ENCODE results near the gene SPDEF. TPM values are rescaled to one million over a fixed set of nuclear protein-coding genes. Genes with fewer than 3 reads are reported as not detected.

SPDEF gene
- under 1 TPM in 1 of 2 experiments, not detected in 1; 0.18 TPM for total RNA-seq

DNA sequence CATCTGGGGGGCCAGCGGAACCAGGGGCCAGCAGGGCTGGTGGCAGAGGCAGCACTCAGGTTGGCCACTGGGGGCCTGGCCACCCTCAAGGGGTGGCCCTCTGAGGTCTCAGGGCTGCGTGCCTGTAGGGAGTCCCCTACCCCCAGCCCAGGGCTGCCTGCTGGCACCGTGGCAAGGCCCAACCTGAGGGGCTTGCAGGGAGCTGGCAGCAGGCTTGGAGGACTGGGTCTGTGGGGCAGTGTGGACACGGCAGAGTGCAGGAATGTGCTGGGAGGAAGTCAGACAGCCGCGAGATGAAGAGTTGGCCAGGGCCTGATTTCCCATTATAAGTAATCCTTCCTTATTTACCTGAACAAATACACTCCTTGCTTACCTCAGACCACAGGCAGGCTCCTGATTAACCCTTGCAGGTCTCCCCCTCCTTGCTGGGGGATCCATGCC, at the start of gene SPDEF:
TSS of gene SPDEF (minus strand) at position 299 of the 441 bp plus-strand sequence. CDS start 11,874 bp downstream, outside the sequence.
- POLR2A ChIA-PET: no interaction called here
- CTCF ChIA-PET: interaction anchor here (1.2 kb wide), 1 partner anchor 786 kb away, joined by 4 read pairs; no protein-coding TSS in a partner anchor
- no peak within 1 kb of the TSS for H3K4me3 Mint-ChIP-seq
- intact Hi-C loops (cut with DNase I, micrococcal nuclease): no loop called here
- no peaks in the 10 kb centered on the region for H3K36me3 Mint-ChIP-seq (ENCODE audit: low read depth)
- no peak for DNase-seq
- no peaks in the 10 kb centered on the region for H3K9me3 Mint-ChIP-seq (ENCODE audit: low read depth)
- peaks cover 13% of the 10 kb centered on the region for H3K4me1 Mint-ChIP-seq
- no peak within 1 kb of the TSS for H3K27ac Mint-ChIP-seq
- no peak for ATAC-seq
- no peaks in the 10 kb centered on the region for H3K27me3 Mint-ChIP-seq

DNA sequence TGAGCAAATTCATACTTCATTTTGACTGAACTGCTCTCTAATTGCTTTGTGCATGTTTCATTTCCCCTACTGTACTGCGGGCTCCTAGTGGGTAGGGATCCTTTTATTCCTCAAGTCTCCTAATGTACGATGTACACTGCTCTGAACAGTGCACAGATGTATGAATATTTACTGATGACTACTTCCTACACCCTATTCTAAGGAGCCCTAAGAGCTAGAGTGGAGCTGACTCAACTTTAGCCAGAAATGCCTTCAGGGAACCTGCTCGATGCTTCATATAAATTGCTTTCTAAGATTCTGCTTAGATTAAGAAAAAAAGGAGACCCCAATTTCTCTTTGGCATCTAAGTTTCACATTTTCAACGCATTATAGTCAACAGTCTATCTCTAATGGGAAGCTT, 47.6 kb upstream of the SPDEF start:
- intact Hi-C loops (cut with DNase I, micrococcal nuclease): loop anchor here in 1 of 2 experiments (10.0 kb wide), 1 partner anchor 439 kb away; no protein-coding TSS in a partner anchor

DNA sequence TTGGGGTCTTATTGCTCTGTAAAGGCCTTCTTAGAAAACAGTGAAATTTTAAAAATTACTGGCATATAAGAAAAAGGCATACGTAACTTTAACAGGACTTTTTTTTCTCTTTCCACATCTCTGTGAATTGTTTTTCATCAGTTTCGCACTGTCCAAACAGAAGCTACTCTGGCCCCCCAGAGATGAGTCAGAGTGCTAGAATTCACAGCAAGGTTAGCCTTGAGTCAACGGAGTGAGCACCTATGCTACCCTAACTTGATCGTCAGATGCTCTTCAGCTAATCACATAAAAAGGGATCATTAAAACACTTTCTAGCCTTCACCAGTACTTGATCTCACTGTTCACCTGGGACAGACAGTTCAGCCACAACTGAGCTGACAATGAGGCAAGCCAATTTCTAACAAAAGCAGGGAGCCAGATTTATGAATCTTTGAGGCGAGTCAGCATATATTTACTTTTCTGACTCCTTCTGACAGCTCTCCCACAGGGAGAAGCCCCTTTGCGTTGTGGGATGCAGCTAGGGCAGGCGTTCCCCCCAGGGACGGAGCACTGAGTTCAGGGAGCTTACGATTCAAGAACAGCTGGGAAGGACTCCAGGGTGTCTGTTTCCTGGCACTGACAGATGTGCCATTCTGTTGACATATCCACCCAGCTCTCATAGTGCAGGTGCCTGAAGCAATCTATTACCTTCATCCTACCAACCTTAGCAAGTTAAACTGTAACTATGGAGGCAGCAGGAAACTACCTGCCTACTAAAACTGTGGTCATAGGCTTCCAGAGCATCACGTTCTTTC, 46.4 kb upstream of the SPDEF start:
- DNase-seq (no peak), ATAC-seq (no peak)
- intact Hi-C loops (cut with DNase I, micrococcal nuclease): loop anchor here in 1 of 2 experiments (10.0 kb wide), 1 partner anchor 438 kb away; no protein-coding TSS in a partner anchor
- no peaks in the 10 kb centered on the region for H3K27me3 Mint-ChIP-seq
- CTCF ChIA-PET: interaction anchor here (0.7 to 2.2 kb wide), 3 partner anchors 7 to 142 kb away, joined by 3 to 9 read pairs (median 4); no protein-coding TSS in a partner anchor
- peaks cover 17% of the 10 kb centered on the region for H3K4me1 Mint-ChIP-seq
- no peak overlapping the region for H3K27ac Mint-ChIP-seq
- H3K36me3 Mint-ChIP-seq (ENCODE audit: low read depth): peaks cover 12% of the 10 kb centered on the region
- no peaks in the 10 kb centered on the region for H3K9me3 Mint-ChIP-seq (ENCODE audit: low read depth)
- no peak overlapping the region for H3K4me3 Mint-ChIP-seq
- POLR2A ChIA-PET: no interaction called here

More for the DNA sequence above, 47.6 kb upstream of the SPDEF start:
- Mint-ChIP-seq H3K36me3 (ENCODE audit: low read depth) (peaks cover 12% of the 10 kb centered on the region), H3K4me1 (peaks cover 13% of the 10 kb centered on the region), H3K27ac (no peak overlapping the region), H3K4me3 (no peak overlapping the region), H3K9me3 (ENCODE audit: low read depth) (no peaks in the 10 kb centered on the region), H3K27me3 (no peaks in the 10 kb centered on the region)
- DNase-seq (no peak), ATAC-seq (no peak)
- ChIA-PET CTCF (interaction anchor here (1.5 to 1.8 kb wide), 2 partner anchors 10 to 143 kb away, joined by 7 read pairs; no protein-coding TSS in a partner anchor), POLR2A (no interaction called here)

DNA sequence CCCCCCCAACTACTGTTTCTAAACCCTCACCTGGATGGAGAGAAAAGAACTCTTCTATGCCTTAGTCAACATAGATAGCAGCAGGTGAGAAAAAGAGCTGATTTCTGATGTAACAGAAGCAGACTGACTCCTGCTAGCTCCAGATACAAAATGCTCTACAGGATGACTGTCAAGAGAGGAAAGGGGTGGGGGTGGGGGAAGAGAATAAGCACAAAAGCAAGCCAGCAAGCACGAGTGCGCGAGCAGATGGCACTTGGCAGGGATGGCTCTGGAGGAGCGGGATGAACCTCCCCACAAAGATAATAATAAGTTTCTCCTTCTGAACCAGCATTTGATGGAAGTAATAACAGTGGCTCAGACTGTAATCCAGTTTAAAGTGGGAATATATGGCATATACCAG, 45.6 kb upstream of the SPDEF start:
- POLR2A ChIA-PET: no interaction called here
- Mint-ChIP-seq H3K9me3 (ENCODE audit: low read depth) (no peaks in the 10 kb centered on the region), H3K27ac (no peak overlapping the region), H3K36me3 (ENCODE audit: low read depth) (peaks cover 11% of the 10 kb centered on the region), H3K4me1 (peaks cover 20% of the 10 kb centered on the region), H3K4me3 (no peak overlapping the region), H3K27me3 (no peaks in the 10 kb centered on the region)
- no peak for ATAC-seq
- intact Hi-C loops (cut with DNase I, micrococcal nuclease): loop anchor here in 1 of 2 experiments (10.0 kb wide), 1 partner anchor 437 kb away; no protein-coding TSS in a partner anchor
- CTCF ChIA-PET: interaction anchor here (1.2 to 2.2 kb wide), 2 partner anchors 8 kb away, joined by 4 to 9 read pairs; no protein-coding TSS in a partner anchor
- no peak for DNase-seq

DNA sequence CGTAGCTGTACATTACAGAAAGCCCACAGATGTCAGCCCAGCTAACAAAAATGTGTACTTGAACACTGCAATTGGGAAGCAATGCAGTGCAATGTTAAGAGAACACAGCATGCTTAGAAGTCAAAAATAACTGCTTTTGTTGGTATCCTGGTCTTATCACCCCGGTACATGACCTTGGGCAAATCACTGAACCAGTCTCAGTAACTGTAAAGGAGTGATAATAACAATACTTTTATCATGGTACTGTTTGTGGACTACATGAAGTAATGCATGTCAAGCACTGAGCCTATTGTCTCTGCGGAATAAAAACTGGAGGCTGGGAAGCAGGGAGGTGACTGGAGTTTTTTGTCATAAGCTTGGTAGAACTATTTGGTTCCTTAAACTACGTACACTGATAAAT, 44.7 kb upstream of the SPDEF start:
- Mint-ChIP-seq H3K36me3 (ENCODE audit: low read depth) (peaks cover 6% of the 10 kb centered on the region), H3K27ac (no peak overlapping the region), H3K9me3 (ENCODE audit: low read depth) (no peaks in the 10 kb centered on the region), H3K4me1 (peaks cover 20% of the 10 kb centered on the region), H3K4me3 (no peak overlapping the region), H3K27me3 (no peaks in the 10 kb centered on the region)
- ChIA-PET POLR2A (no interaction called here), CTCF (interaction anchor here (2.2 kb wide), 1 partner anchor 9 kb away, joined by 9 read pairs; no protein-coding TSS in a partner anchor)
- no peak for ATAC-seq
- intact Hi-C loops (cut with DNase I, micrococcal nuclease): loop anchor here in 1 of 2 experiments (10.0 kb wide), 1 partner anchor 436 kb away; no protein-coding TSS in a partner anchor
- DNase-seq: no peak

DNA sequence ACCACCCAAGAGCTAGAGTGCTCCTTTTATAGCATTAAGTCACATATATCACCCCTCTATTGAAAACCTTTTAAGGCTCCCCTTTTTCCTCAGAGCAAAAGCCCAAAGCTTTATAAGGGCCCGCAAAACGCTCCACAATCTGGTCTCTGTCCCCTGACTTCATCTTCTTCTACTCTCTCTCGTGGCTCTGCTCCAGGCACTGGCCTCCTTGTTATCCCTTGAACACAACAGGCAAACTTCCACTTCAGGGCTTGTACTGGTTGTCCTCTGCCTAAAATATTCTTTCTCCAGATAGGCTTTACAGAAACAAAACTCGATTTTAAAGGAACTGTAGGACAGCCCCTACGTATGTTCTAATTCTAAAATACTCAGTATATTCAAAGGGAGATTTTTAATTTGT, 44.0 kb upstream of the SPDEF start:
- no peak overlapping the region for H3K27ac Mint-ChIP-seq
- no peak overlapping the region for H3K4me3 Mint-ChIP-seq
- ATAC-seq (no peak), DNase-seq (no peak)
- POLR2A ChIA-PET: no interaction called here
- intact Hi-C loops (cut with DNase I, micrococcal nuclease): loop anchor here in 1 of 2 experiments (10.0 kb wide), 1 partner anchor 435 kb away; no protein-coding TSS in a partner anchor
- H3K27me3 Mint-ChIP-seq: no peaks in the 10 kb centered on the region
- H3K36me3 Mint-ChIP-seq (ENCODE audit: low read depth): peaks cover 4% of the 10 kb centered on the region
- peaks cover 20% of the 10 kb centered on the region for H3K4me1 Mint-ChIP-seq
- CTCF ChIA-PET: interaction anchor here (2.2 to 4.0 kb wide), 2 partner anchors 9 to 10 kb away, joined by 9 to 27 read pairs; no protein-coding TSS in a partner anchor
- H3K9me3 Mint-ChIP-seq (ENCODE audit: low read depth): no peaks in the 10 kb centered on the region

DNA sequence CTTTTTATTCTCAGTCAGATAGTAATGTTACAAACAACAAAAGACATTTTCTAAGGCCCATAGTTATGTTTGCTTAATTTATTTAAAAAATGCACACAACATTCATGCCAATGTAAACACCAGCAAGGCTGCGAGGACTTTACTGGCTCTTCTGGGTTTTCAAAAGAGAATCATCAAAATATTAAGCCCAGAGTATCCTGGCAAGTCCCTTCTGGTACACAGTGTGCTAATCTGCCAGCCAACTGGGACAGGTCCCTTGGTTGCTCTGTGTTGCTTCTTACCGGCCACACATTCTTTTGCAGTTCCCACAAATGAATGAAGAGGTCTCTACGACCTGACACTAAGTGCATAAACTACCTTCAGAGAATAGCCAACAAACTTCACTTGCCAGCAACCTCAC, 42.6 kb upstream of the SPDEF start:
- intact Hi-C loops (cut with DNase I, micrococcal nuclease): no loop called here
- Mint-ChIP-seq H3K4me1 (peaks cover 22% of the 10 kb centered on the region), H3K27ac (no peak overlapping the region), H3K4me3 (no peak overlapping the region), H3K36me3 (ENCODE audit: low read depth) (no peaks in the 10 kb centered on the region), H3K27me3 (no peaks in the 10 kb centered on the region), H3K9me3 (ENCODE audit: low read depth) (no peaks in the 10 kb centered on the region)
- POLR2A ChIA-PET: no interaction called here
- ATAC-seq (no peak), DNase-seq (no peak)
- CTCF ChIA-PET: interaction anchor here (1.3 to 4.0 kb wide), 2 partner anchors 11 to 13 kb away, joined by 3 to 27 read pairs; no protein-coding TSS in a partner anchor

DNA sequence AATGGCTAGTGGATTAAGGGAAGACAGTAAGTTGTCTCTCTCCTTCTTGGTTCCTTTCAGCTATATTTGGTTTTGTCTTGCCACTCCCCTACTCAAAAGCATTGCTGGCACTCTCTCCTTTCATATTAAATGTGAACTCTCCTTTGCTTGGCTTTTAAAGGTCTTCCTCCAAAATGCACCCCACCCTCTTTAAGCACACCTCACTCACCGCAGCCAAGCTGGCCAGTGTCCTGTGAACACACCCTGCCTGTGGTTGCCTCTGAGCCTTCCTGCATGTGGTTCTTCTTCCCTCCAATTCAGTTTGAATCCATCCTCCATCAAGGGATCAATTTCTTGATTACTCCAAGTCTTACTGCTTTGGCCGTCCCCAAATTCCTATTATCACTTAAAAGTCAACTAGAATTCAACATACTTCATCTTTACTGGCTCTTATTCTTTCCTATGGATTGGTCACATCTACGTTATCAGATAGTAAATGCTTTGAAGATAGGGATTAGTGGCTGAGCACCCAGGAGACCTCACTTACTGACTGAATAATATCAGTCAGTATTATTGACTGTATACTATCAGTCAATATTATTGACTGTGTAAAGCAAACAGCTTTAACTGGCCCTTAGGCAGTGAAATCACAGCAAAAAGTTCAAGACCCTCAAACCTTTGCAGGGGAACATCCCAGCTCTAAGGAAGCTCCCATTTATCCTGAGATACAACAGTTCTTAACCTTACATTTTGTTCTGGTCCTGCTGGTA, 41.6 kb upstream of the SPDEF start:
- no peak for DNase-seq
- Mint-ChIP-seq H3K27ac (no peak overlapping the region), H3K4me3 (no peak overlapping the region), H3K4me1 (peaks cover 22% of the 10 kb centered on the region), H3K27me3 (no peaks in the 10 kb centered on the region), H3K36me3 (ENCODE audit: low read depth) (no peaks in the 10 kb centered on the region), H3K9me3 (ENCODE audit: low read depth) (no peaks in the 10 kb centered on the region)
- CTCF ChIA-PET: interaction anchor here (0.6 to 4.0 kb wide), 8 partner anchors 11 to 486 kb away, joined by 3 to 27 read pairs (median 3); no protein-coding TSS in a partner anchor
- no peak for ATAC-seq
- POLR2A ChIA-PET: no interaction called here
- intact Hi-C loops (cut with DNase I, micrococcal nuclease): no loop called here

DNA sequence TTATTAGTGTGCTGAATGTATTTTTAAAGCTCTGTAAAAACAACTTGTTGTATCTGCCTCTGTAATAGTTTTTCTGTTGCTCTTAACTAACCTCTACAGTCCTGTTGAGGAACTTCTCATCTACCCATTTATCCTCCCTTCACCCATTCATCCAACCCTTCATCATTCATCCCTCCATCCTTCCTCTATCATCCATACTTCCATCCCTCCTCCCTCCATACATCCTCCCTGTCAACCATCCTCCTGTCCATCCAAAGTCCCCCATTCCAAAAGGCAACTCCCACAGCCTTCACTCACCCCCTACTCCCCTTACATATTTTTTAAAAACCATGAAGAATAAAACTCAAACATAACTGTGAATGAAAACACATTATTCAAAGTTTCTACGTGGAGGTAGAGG, 40.7 kb upstream of the SPDEF start:
- Mint-ChIP-seq H3K4me1 (peaks cover 22% of the 10 kb centered on the region), H3K27ac (no peak overlapping the region), H3K36me3 (ENCODE audit: low read depth) (no peaks in the 10 kb centered on the region), H3K4me3 (no peak overlapping the region), H3K9me3 (ENCODE audit: low read depth) (no peaks in the 10 kb centered on the region), H3K27me3 (no peaks in the 10 kb centered on the region)
- intact Hi-C loops (cut with DNase I, micrococcal nuclease): no loop called here
- no peak for ATAC-seq
- POLR2A ChIA-PET: no interaction called here
- DNase-seq: no peak
- CTCF ChIA-PET: interaction anchor here (0.7 to 4.0 kb wide), 5 partner anchors 10 to 246 kb away, joined by 3 to 27 read pairs (median 4); no protein-coding TSS in a partner anchor

DNA sequence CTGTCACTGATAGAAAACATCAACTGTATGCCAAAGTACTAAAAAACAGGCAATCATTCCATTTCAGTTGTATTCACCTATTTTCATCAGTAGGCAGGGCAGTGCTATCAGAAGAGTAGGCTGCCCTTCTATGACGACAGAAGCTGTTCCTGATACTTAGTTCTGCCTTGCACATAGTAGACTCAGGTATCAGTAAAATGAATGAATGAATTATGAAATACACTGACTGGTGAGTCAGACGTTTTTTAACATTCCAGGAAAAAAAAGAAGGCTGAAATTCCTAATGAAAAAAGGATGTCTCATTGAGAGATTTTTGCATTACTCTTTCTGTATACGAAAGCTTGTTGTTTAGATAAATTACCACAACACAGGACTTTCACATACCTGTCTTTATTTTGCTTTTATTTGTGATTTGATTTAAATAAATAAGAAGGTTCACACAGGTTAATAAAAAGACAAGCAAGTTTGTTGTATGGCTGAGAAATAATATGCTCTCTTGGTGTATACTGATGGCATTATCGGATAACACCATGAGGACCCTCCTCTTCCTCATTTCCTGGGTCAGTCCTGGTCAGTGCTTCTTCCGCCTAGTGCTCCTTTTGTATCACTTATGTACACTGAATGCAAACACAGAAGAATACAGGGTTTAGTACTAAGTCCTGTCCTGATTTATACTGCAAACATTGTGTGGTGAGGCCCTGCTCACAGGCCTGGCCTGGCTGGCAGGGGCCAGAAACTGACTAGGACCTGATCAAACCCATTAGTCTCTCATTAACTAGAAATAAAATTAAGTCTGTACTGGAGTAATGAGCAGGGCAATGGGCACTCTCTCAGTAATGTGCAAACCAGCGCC, 39.4 kb upstream of the SPDEF start:
- CTCF ChIA-PET: interaction anchor here (0.9 kb wide), 1 partner anchor 13 kb away, joined by 3 read pairs; no protein-coding TSS in a partner anchor
- H3K36me3 Mint-ChIP-seq (ENCODE audit: low read depth): no peaks in the 10 kb centered on the region
- H3K27me3 Mint-ChIP-seq: no peaks in the 10 kb centered on the region
- H3K4me1 Mint-ChIP-seq: peaks cover 19% of the 10 kb centered on the region
- H3K4me3 Mint-ChIP-seq: no peak overlapping the region
- POLR2A ChIA-PET: no interaction called here
- ATAC-seq: no peak
- intact Hi-C loops (cut with DNase I, micrococcal nuclease): no loop called here
- no peak for DNase-seq
- no peaks in the 10 kb centered on the region for H3K9me3 Mint-ChIP-seq (ENCODE audit: low read depth)
- no peak overlapping the region for H3K27ac Mint-ChIP-seq

All from activated CD4-positive, alpha-beta T cell treated with anti-CD3 and anti-CD28 coated beads for 36 hours (primary cell).